Lower leg skin (tissue), 4 donors: ENCODE data around the gene FUT1. TPM values are rescaled to one million over a fixed set of nuclear protein-coding genes. Genes with fewer than 3 reads are reported as not detected.
A peak's percentile ranks its signal among the peaks of the same experiment; 100 is the strongest.

ENCODE experiments used
- DNase-seq, 2 donors: peaks; one replicate each; pipeline ENCODE4 v3.0.0-alpha.2; 2019; ENCODE audit warnings: low spot score in 2 of 2
- H3K4me3 ChIP-seq: fragments of 200-600 bp; sonication (generic); 2 replicates; pipeline ENCODE4 v1.5.1; 2017; ENCODE audit warnings: mild to moderate bottlenecking, low read depth; ENCODE audit not compliant: poor library complexity, severe bottlenecking
- CTCF ChIP-seq, 3 donors: fragments of 450-650 bp; IDR thresholded peaks; one replicate each; pipeline ENCODE4 v1.5.1; 2016; ENCODE audit warnings: antibody characterized with exemption in 3 of 3, mild to moderate bottlenecking in 3 of 3, moderate library complexity in 2 of 3
- POLR2A ChIP-seq, 2 donors: fragments of 450-650 bp; IDR thresholded peaks; one replicate each; pipeline ENCODE4 v1.6.1; 2016 to 2017; ENCODE audit warnings: antibody characterized with exemption in 2 of 2, mild to moderate bottlenecking in 1 of 2, moderate library complexity in 1 of 2
- WGBS, 2 donors: methylation state at CpG; one replicate each; pipeline ENCODE4 v1.1.5; 2018; 5-methylcytosine and 5-hydroxymethylcytosine counted together
- intact Hi-C: fragments of 100-400 bp; cut with DNase I; formaldehyde crosslinking; loops from one replicate; pipeline ENCODE4 v1.15.0; 2023; ENCODE audit warnings: low total_unique reads
- total RNA-seq, 4 donors: library from RNA; depleted of rRNA; stranded (reverse); fragments of >200 nt; gene quantifications; one replicate each; pipeline ENCODE4 v1.1.0, GENCODE V29; 2016

Gene FUT1
- total RNA-seq, 4 donors from 2014 or later = 1.7 to 4.9 (median 3.5) TPM

- 16 to 23% methylated on average over 14 to 23 of the region's 24 CpGs for WGBS, 2 donors
- TF ChIP-seq CTCF (IDR thresholded peaks at IDR 0.05) = no peak
- no peak for TF ChIP-seq POLR2A (IDR thresholded peaks at IDR 0.05)
- H3K4me3 ChIP-seq = no peak overlapping the region
- DNase-seq = no peak
- intact Hi-C loops = no loop called here
These were observed 35.7 kb downstream of the FUT1 start for GRCh38 chr19:48716562-48717291.

GRCh38 chr19:48715681-48716171 lies 36.7 kb downstream of the FUT1 start:
- H3K4me3 ChIP-seq = no peak overlapping the region
- 29 to 42% methylated on average over 19 of the region's 19 CpGs for WGBS, 2 donors
- intact Hi-C loops = no loop called here
- TF ChIP-seq POLR2A (IDR thresholded peaks at IDR 0.05) (no peak), CTCF (IDR thresholded peaks at IDR 0.05) (no peak)
- DNase-seq = no peak

GRCh38 chr19:48714759-48715675 lies 37.4 kb downstream of the FUT1 start:
- TF ChIP-seq POLR2A (IDR thresholded peaks at IDR 0.05) (no peak), CTCF (IDR thresholded peaks at IDR 0.05) (no peak)
- intact Hi-C loops = no loop called here

DNA sequence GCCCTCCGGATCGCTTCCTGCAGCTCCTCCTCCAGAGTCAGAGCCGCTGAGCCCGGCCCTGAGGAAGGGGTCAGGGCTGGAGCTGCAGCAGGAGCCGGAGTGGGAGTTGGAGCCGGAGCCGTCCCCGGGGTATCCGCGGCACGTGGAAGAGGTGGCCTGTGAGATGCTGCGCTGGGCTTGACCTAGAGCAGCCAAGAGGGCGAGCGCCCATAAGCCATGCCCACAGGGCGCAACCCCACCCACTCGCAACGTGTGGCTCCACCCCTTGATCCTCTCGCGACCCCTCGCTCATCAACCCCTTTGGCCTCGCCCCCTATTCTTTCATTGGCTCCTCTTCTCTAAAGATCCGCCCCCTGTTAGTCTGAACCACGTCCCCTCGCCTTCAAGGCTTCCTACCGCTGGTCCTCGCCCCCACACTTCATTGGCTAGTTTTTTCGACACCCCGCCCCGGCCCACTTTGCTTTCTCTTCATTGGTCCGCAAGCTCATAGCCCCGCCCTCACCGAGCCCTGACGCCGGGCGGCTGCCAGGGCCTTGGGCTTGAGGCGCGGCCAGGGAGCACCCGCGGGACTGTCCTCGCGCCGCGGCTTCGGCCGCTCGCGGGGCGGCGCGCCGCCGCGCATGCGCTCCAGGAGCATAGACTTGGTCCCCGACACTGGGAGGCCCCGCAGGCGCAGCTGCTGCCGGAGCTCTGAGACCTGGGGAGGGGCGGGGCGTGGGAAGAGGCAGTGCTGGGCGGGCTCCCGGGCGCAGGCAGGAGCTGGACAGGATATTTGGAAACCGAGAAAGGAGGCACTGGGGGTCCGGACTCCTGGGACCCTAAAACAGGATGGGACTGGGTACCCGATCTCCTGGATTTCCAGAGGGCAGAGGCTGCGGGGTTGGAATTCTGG lies 38.3 kb downstream of the FUT1 start:
- intact Hi-C loops = no loop called here
- H3K4me3 ChIP-seq = peak overlapping the region; percentile 30
- no peak for TF ChIP-seq CTCF (IDR thresholded peaks at IDR 0.05)
- TF ChIP-seq POLR2A (IDR thresholded peaks at IDR 0.05) = no peak
- peak; percentile 98 to 100 for DNase-seq
- WGBS, 2 donors = 1% methylated on average over 62 to 63 of the region's 67 CpGs

More at GRCh38 chr19:48714759-48715675, 37.4 kb downstream of the FUT1 start:
- DNase-seq = no peak
- H3K4me3 ChIP-seq = peak overlapping the region; percentile 15
- WGBS, 2 donors = 33 to 48% methylated on average over 23 to 26 of the region's 26 CpGs
